Left ventricle myocardium inferior (tissue), 1 donor: ENCODE results near the gene AUP1. TPM values are rescaled to one million over a fixed set of nuclear protein-coding genes. Genes with fewer than 3 reads are reported as not detected.

Experiments used
- DNase-seq: peaks from one replicate; pipeline ENCODE4 v3.0.0-alpha.2; 2020
- H3K27ac ChIP-seq: fragments of 200-600 bp; replicated peaks from 2 replicates; pipeline ENCODE4 v1.8.0; 2021
- H3K27me3 ChIP-seq: fragments of 200-600 bp; 2 replicates; pipeline ENCODE4 v1.8.0; 2021; ENCODE audit warnings: low read depth
- H3K36me3 ChIP-seq: fragments of 200-600 bp; 2 replicates; pipeline ENCODE4 v1.8.0; 2021
- H3K4me1 ChIP-seq: fragments of 200-600 bp; 2 replicates; pipeline ENCODE4 v1.8.0; 2021
- H3K4me3 ChIP-seq: fragments of 200-600 bp; 2 replicates; pipeline ENCODE4 v1.8.0; 2021; ENCODE audit warnings: mild to moderate bottlenecking, moderate library complexity
- H3K9me3 ChIP-seq: fragments of 200-600 bp; replicated peaks from 2 replicates; pipeline ENCODE4 v1.8.0; 2021
- CTCF ChIP-seq: fragments of 200-600 bp; IDR thresholded peaks from 2 replicates; pipeline ENCODE4 v1.8.0; 2021; ENCODE audit warnings: antibody characterized with exemption, mild to moderate bottlenecking, borderline replicate concordance
- intact Hi-C: fragments of 100-400 bp; cut with micrococcal nuclease; formaldehyde crosslinking; loops from one replicate; pipeline ENCODE4 v1.11.0; 2022
- total RNA-seq: library from RNA; stranded (reverse); fragmentation: NEBNext Ultra II Directional; extraction: Animal tissue kit (Norgen Biotek cat#: 25700); gene quantifications from one replicate; pipeline ENCODE4 v1.2.1, GENCODE V29; 2021
- donor health status: DM: no; HTN: yes; CAD: no; lungs with severe emphysema.

AUP1 gene
- total RNA-seq, 1 donor from 2014 or later: 46.9 TPM

GRCh38 chr2:74502720-74503505 is 26.6 kb downstream of the AUP1 start:
- H3K4me1 ChIP-seq: peaks cover 81% of the 10 kb centered on the region

DNA sequence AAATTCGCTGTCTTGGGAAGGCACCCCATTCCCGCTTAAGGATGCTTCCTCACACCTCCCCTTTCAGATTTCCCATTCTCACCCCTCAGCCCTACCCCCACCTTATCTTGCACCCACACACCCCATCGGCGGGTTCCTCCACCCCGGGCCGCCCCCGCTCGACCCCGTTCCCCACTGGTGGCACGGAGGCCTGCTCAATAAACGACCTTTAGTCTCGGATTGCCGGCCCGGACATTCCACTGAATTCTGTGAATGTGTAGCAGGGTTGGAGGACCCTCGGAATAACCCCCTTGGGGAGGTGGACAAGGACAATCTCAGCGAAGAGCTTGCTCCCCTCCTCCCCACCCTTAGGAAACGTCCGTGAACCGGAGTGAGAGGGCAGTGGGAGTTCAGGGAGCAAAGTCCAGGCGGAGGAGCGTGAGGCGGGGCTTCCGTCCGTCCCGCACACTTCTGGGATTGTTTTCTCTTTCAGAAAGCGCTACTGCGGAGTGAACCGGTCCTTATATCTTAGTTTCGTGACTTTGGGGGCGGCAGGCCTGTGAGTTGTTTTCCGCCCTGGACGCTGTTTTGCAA is 27.3 kb downstream of the AUP1 start:
- H3K27ac ChIP-seq: peak overlapping the region; percentile 93
- intact Hi-C loops: no loop called here
- H3K27me3 ChIP-seq: peaks cover 94% of the 10 kb centered on the region

More at GRCh38 chr2:74502720-74503505, 26.6 kb downstream of the AUP1 start:
- H3K36me3 ChIP-seq: peaks cover 21% of the 10 kb centered on the region
- H3K27ac ChIP-seq: peak overlapping the region; percentile 93
- H3K27me3 ChIP-seq: peaks cover 87% of the 10 kb centered on the region
- intact Hi-C loops: no loop called here
- no peaks in the 10 kb centered on the region for H3K9me3 ChIP-seq
- DNase-seq: peak; percentile 87
- H3K4me3 ChIP-seq: peak overlapping the region; percentile 80
- peak; percentile 35 for TF ChIP-seq CTCF

GRCh38 chr2:74501335-74502071 is 28.0 kb downstream of the AUP1 start:
- no peaks in the 10 kb centered on the region for H3K9me3 ChIP-seq
- no peak overlapping the region for H3K27ac ChIP-seq
- peak overlapping the region; percentile 80 for H3K4me3 ChIP-seq
- H3K4me1 ChIP-seq: peaks cover 75% of the 10 kb centered on the region
- intact Hi-C loops: no loop called here
- no peak for TF ChIP-seq CTCF
- H3K27me3 ChIP-seq: peaks cover 99% of the 10 kb centered on the region
- H3K36me3 ChIP-seq: peaks cover 21% of the 10 kb centered on the region
- DNase-seq: no peak

More for the DNA sequence above, 27.3 kb downstream of the AUP1 start:
- no peak for DNase-seq
- H3K4me3 ChIP-seq: peak overlapping the region; percentile 80
- H3K9me3 ChIP-seq: no peaks in the 10 kb centered on the region
- TF ChIP-seq CTCF: no peak
- peaks cover 21% of the 10 kb centered on the region for H3K36me3 ChIP-seq
- H3K4me1 ChIP-seq: peaks cover 82% of the 10 kb centered on the region

GRCh38 chr2:74500578-74500946 is 28.9 kb downstream of the AUP1 start:
- TF ChIP-seq CTCF: no peak
- H3K27ac ChIP-seq: no peak overlapping the region
- peaks cover 90% of the 10 kb centered on the region for H3K27me3 ChIP-seq
- H3K36me3 ChIP-seq: peaks cover 13% of the 10 kb centered on the region
- no peak overlapping the region for H3K4me3 ChIP-seq
- intact Hi-C loops: no loop called here
- no peak for DNase-seq
- peaks cover 65% of the 10 kb centered on the region for H3K4me1 ChIP-seq
- H3K9me3 ChIP-seq: no peaks in the 10 kb centered on the region

GRCh38 chr2:74499940-74500577 is 29.4 kb downstream of the AUP1 start:
- intact Hi-C loops: no loop called here
- Histone ChIP-seq H3K36me3 (peaks cover 8% of the 10 kb centered on the region), H3K4me3 (peak overlapping the region; percentile 50), H3K4me1 (peaks cover 60% of the 10 kb centered on the region), H3K27me3 (peaks cover 85% of the 10 kb centered on the region), H3K27ac (no peak overlapping the region), H3K9me3 (no peaks in the 10 kb centered on the region)
- TF ChIP-seq CTCF: no peak
- DNase-seq: no peak
